Non-pigmented ciliary epithelial cell (primary cell): ENCODE results near the gene FRMD3.

Source experiments
- DNase-seq: peaks from one replicate; pipeline ENCODE4 v3.0.0-alpha.2; 2010; ENCODE audit warnings: low read depth

FRMD3 gene

GRCh38 chr9:83234541-83234940 is 303.7 kb downstream of the FRMD3 start:
- DNase-seq, result no peak

GRCh38 chr9:83233647-83234046 is 304.6 kb downstream of the FRMD3 start:
- DNase-seq, result no peak

- no peak for DNase-seq
These were observed 307.2 kb downstream of the FRMD3 start for GRCh38 chr9:83231039-83231438.

GRCh38 chr9:83220730-83221129 is 317.5 kb downstream of the FRMD3 start:
- peak; percentile 82 for DNase-seq

GRCh38 chr9:83219924-83220438 is 318.2 kb downstream of the FRMD3 start:
- no peak for DNase-seq

GRCh38 chr9:83219154-83219923 is 318.9 kb downstream of the FRMD3 start:
- peak; percentile 46 for DNase-seq

- no peak for DNase-seq
These were observed 319.6 kb downstream of the FRMD3 start for GRCh38 chr9:83218411-83219090.

- DNase-seq, result no peak
These were observed 328.9 kb downstream of the FRMD3 start for GRCh38 chr9:83209188-83209731.

GRCh38 chr9:83208065-83208850 is 329.9 kb downstream of the FRMD3 start:
- no peak for DNase-seq

- no peak for DNase-seq
These were observed 334.2 kb downstream of the FRMD3 start for GRCh38 chr9:83204047-83204446.

- no peak for DNase-seq
These were observed 337.7 kb downstream of the FRMD3 start for GRCh38 chr9:83200531-83200930.

- DNase-seq, result no peak
These were observed 338.4 kb downstream of the FRMD3 start for GRCh38 chr9:83199832-83200231.

- DNase-seq, result peak; percentile 43
These were observed 339.0 kb downstream of the FRMD3 start for GRCh38 chr9:83199240-83199639.

- DNase-seq, result no peak
These were observed 339.8 kb downstream of the FRMD3 start for GRCh38 chr9:83198371-83198770.

GRCh38 chr9:83197591-83197990 is 340.6 kb downstream of the FRMD3 start:
- DNase-seq, result no peak

GRCh38 chr9:83196946-83197345 is 341.3 kb downstream of the FRMD3 start:
- no peak for DNase-seq
